LNCAP (cell line): ENCODE measurements around the gene KAT8.

ENCODE experiments used
- CTCF ChIP-seq: fragments of 450-650 bp; IDR thresholded peaks from 2 replicates; pipeline ENCODE4 v1.5.1; 2017; ENCODE audit warnings: mild to moderate bottlenecking

The KAT8 gene

DNA sequence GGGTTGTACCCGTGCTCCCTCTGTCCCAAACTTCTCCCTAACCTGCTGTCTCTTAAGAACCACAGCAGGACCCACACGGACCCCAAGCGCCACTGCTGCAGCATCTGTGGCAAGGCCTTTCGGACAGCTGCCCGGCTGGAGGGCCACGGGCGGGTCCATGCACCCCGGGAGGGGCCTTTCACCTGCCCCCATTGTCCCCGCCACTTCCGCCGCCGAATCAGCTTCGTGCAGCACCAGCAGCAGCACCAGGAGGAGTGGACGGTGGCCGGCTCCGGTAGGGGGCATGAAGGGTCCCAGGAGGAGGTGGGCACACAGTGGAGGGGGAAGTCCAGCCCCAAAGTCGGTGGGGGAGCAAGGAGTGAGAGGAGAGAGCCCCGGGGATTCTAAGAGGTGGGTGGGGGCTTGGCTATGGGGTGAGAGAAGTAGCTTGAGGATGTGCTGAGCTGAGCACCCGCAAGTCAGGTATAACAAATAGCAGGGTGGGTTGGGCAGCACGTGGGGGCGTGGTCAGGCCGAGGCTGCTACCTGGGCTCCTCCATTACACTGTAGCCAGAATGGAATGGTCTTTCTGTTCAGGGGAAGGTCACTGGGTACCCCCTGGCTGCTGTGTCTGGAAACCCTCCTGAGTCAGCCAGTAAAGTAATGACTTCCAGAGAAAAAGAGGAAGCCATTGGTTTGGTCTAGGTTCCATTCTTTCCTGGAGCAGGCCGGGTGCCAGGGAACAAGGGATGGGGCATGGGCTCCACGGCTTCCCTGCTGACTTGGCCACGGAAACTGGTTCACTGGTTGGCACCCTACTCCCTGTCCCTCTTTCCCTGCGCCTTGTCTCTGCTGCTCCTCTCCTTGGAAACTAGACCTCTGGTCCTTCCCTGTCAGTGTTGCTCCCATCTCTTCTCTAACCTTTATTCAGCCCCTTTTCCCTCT lies 35.8 kb upstream of the KAT8 start:
- TF ChIP-seq CTCF, result no peak

DNA sequence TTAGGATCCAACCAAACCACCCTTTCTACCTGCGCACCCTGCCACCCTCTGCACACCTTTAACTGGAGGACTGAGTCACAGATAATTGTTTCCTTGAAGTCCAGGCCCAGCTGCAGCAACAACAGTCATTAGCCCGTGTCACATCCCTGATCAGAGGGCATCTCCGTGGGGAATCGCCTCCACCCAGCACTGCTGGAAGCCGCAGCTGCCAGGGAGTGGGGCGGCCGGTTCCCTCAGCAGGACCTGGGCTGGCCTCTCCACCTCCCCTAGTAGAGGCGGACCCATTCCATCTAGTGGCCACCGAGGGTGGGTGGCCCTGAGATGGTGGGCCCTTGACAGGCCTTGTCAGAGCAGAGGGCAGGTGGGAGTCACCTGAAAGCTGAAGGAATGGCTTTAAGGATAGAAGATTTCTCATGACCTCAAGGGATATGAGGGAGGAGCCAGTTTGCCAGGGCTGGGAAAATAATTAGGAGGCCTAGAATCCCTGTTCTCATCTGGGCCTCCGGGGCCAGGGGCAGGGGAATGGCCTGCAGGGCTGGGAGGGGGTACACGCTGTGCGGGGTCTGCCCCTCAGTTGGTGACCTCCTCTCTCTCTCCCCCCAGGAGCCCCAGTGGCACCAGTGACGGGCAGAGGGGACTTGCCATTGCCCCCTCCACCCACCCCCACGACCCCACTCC lies 35.0 kb upstream of the KAT8 start:
- TF ChIP-seq CTCF, result no peak

DNA sequence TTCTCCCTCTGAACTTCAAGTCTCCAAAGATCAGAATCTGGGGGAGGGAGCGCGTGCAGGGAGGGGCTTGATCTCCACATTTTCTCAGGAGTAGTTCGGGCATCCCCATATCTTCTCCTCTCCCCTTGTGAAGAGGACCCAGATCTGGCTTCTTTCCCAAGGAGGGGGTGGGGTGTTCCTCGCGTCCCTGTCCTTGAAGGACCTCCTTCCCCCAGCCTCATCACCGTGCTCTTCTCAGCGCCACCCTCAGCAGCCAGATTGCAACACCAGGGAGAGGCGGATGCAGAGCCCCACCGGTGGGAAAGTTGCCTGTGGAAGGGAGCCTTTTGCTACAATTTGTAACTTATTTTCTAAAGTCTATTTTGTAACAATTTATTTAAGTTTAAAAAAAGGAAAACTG lies 34.4 kb upstream of the KAT8 start:
- no peak for TF ChIP-seq CTCF

DNA sequence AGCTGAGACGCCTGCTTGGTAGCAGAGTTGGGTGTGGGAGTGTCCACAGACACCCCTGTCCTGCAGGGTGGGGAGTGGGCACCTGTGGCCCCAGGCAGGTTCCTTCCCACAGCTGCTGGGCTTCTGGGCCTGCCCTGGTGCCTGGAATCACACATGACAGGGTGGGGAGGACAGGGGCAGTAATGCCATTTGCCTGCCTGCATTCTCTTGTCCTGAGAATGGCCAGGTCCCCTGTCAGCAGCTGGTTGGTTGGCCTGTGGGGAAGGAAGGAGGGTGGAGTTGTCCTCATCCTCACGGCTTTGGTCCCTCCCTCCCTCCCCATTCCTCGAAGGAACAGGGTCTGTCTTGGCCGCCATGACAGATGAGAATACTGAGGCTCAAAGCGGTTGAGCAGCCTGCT lies 33.9 kb upstream of the KAT8 start:
- TF ChIP-seq CTCF, result no peak

DNA sequence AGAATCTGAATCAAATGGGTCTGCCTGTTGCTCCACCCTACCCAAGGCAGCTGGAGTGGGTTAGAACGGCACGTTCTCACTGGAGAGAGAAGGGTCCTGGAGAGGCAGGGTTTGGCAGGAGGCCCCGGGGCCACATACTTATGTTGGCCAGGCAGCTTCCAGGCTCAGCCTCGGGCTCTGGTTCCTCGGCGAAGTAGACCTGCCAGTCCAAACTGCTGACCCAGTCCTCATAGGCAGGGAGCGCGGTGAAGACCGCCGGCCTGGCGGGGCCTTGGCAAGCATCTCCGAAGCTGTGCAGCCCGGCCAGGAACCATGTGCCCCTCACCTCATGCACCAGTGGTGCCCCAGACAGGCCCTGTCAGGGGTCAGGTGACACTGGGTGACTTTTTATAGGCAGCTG lies 33.5 kb upstream of the KAT8 start:
- no peak for TF ChIP-seq CTCF

DNA sequence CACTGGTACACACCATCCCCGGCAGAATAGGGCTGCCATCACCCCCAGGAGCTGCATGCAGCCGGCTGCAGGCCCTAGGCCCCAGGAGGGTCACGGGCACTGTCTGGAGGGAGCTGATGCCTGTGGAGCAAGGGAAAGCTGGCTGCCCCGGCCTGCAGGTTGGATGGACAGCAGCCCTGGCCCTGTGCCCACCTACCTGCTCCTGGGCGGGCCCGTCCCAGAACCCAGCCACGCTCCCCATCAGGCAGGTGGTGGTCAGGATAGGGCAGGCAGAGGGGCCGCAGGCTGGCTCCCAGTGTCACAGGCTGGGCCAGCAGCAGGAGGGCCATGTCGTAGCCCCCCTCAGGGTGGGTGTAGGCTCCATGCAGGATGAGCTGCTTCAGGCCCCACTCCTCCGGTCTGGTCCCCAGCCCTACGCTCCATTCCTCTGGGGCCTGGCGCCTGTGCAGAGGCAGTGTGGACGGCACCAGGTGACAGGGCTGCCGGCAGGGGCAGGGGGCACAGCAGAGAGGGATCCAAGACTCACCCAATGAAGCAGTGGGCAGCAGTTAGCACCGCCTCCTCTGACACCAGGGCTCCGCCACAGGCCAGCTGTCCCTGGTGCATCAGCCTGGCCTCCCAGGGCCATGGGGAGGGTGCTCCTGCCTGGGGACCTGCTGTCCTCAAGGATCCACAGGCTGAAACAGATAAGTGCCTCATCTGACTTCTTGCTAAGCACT lies 32.7 kb upstream of the KAT8 start:
- TF ChIP-seq CTCF, result no peak

- no peak for TF ChIP-seq CTCF
Measured at GRCh38 chr16:31085411-31085810, 32.1 kb upstream of the KAT8 start.
